A549 (cell line): ENCODE results near the gene PLEKHD1.

Experiments used
- KDM5A ChIP-seq: fragments of 200-600 bp; sonication (generic); IDR thresholded peaks from 2 replicates; pipeline ENCODE4 v1.6.1; 2016; ENCODE audit warnings: antibody characterized with exemption, mild to moderate bottlenecking
- MAFK ChIP-seq: fragments of 450-650 bp; IDR thresholded peaks from 2 replicates; pipeline ENCODE4 v1.6.1; 2014; ENCODE audit not compliant: partially characterized antibody
- MAZ ChIP-seq: fragments of 150-350 bp; IDR thresholded peaks from 2 replicates; pipeline ENCODE4 v1.6.1; 2014; ENCODE audit warnings: antibody characterized with exemption, low read depth, low read length, borderline replicate concordance
- PHF8 ChIP-seq: fragments of 200-600 bp; sonication (generic); IDR thresholded peaks from 2 replicates; pipeline ENCODE4 v1.6.1; 2016; ENCODE audit warnings: low read depth, mild to moderate bottlenecking, antibody characterized with exemption, moderate library complexity, borderline replicate concordance
- POLR2A ChIP-seq: IDR thresholded peaks from 2 replicates; pipeline ENCODE4 v1.6.1; 2012; ENCODE audit warnings: mild to moderate bottlenecking, low read length
- POLR2AphosphoS2 ChIP-seq: conservative IDR thresholded peaks from 2 replicates; pipeline ENCODE4 v1.6.1; 2012; ENCODE audit warnings: low read length, improper control_type of control experiment, inconsistent platforms
- RFX5 ChIP-seq: fragments of 450-650 bp; IDR thresholded peaks from 2 replicates; pipeline ENCODE4 v1.7.1; 2014; ENCODE audit warnings: antibody characterized with exemption, mild to moderate bottlenecking, moderate library complexity
- ZFP36 ChIP-seq: fragments of 450-650 bp; IDR thresholded peaks from 2 replicates; pipeline ENCODE4 v1.6.1; 2014; ENCODE audit warnings: borderline replicate concordance; ENCODE audit not compliant: partially characterized antibody
- TF ChIP-seq, protein P1 (sequence below): fragments of >200 bp; sonication (Bioruptor Twin); formaldehyde crosslinking; IDR thresholded peaks from 3 replicates; pipeline ENCODE4 v1.5.1; 2016
- TF ChIP-seq, protein P2 (sequence below): fragments of 200-600 bp; sonication (generic); IDR thresholded peaks from 2 replicates; pipeline ENCODE4 v1.6.1; 2016; ENCODE audit warnings: antibody characterized with exemption, mild to moderate bottlenecking, moderate library complexity
- TF ChIP-seq, protein P3 (sequence below): IDR thresholded peaks from 2 replicates; pipeline ENCODE4 v1.6.1; 2012

DNA sequence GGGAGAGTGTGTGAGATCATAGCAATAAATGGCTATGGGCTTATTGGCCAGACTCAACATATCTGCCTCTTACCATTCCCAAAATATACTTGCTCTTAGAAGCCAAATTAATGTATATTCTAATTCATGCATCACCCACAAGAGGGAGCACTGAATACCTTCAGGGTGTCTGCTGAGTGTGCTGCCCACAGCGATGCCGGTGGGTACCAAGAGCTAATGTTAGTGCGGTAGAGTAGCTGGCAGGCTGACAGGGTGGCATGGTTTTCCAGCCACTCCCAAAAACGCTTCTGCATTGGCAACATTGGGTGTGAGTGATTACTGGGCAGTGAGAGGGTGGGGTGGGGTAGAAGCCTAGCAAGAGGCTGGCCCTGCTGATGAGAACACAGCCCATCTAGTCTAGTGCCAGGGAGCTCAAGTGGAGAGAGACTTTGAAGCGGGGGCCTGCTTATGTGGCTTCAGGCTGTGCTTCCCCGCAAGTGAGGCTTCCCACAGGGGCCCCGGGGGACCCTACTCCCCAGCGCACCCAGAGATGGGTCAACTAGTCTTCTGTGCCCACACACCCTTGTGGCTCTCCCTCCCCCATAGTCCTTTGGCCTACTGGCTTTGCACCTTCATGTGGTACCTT, 9.2 kb upstream of the PLEKHD1 start:
- TF ChIP-seq, protein P1, sequence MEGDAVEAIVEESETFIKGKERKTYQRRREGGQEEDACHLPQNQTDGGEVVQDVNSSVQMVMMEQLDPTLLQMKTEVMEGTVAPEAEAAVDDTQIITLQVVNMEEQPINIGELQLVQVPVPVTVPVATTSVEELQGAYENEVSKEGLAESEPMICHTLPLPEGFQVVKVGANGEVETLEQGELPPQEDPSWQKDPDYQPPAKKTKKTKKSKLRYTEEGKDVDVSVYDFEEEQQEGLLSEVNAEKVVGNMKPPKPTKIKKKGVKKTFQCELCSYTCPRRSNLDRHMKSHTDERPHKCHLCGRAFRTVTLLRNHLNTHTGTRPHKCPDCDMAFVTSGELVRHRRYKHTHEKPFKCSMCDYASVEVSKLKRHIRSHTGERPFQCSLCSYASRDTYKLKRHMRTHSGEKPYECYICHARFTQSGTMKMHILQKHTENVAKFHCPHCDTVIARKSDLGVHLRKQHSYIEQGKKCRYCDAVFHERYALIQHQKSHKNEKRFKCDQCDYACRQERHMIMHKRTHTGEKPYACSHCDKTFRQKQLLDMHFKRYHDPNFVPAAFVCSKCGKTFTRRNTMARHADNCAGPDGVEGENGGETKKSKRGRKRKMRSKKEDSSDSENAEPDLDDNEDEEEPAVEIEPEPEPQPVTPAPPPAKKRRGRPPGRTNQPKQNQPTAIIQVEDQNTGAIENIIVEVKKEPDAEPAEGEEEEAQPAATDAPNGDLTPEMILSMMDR = peak; percentile 47
- TF ChIP-seq PHF8 (no peak), POLR2A (no peak), MAFK (no peak), KDM5A (no peak), RFX5 (no peak), ZFP36 (no peak), POLR2AphosphoS2 (no peak), MAZ (no peak)
- TF ChIP-seq, protein P2, sequence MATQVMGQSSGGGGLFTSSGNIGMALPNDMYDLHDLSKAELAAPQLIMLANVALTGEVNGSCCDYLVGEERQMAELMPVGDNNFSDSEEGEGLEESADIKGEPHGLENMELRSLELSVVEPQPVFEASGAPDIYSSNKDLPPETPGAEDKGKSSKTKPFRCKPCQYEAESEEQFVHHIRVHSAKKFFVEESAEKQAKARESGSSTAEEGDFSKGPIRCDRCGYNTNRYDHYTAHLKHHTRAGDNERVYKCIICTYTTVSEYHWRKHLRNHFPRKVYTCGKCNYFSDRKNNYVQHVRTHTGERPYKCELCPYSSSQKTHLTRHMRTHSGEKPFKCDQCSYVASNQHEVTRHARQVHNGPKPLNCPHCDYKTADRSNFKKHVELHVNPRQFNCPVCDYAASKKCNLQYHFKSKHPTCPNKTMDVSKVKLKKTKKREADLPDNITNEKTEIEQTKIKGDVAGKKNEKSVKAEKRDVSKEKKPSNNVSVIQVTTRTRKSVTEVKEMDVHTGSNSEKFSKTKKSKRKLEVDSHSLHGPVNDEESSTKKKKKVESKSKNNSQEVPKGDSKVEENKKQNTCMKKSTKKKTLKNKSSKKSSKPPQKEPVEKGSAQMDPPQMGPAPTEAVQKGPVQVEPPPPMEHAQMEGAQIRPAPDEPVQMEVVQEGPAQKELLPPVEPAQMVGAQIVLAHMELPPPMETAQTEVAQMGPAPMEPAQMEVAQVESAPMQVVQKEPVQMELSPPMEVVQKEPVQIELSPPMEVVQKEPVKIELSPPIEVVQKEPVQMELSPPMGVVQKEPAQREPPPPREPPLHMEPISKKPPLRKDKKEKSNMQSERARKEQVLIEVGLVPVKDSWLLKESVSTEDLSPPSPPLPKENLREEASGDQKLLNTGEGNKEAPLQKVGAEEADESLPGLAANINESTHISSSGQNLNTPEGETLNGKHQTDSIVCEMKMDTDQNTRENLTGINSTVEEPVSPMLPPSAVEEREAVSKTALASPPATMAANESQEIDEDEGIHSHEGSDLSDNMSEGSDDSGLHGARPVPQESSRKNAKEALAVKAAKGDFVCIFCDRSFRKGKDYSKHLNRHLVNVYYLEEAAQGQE = no peak
- TF ChIP-seq, protein P3, sequence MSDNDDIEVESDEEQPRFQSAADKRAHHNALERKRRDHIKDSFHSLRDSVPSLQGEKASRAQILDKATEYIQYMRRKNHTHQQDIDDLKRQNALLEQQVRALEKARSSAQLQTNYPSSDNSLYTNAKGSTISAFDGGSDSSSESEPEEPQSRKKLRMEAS = no peak
